M059J (cell line): ENCODE results near the gene HSF2BP. TPM values are rescaled to one million over a fixed set of nuclear protein-coding genes. Genes with fewer than 3 reads are reported as not detected.
"Not testable (repeated sequence)": the region's sequence is repeated elsewhere in the genome, so short reads cannot be mapped to it uniquely, and the experiment has no call there.

Experiments used
- DNase-seq: peaks from one replicate; pipeline ENCODE4 v3.0.0-alpha.2; 2012; ENCODE audit warnings: low read depth
- total RNA-seq: library from RNA; depleted of rRNA; stranded (reverse); fragments of >200 nt; shearing (Covaris generic); gene quantifications from 2 replicates; pipeline ENCODE4 v1.2.3, GENCODE V29; 2014; rRNA removed

The HSF2BP gene
- 2.0 and 4.7 TPM in 2 replicates for total RNA-seq

GRCh38 chr21:43659136-43660000 is at the start of gene HSF2BP, which contains the start of gene RRP1B:
TSS of gene HSF2BP (minus strand) at chr21:43659488. CDS start at chr21:43658096, 1,392 bp downstream.
TSS of gene RRP1B (plus strand) at chr21:43659560. CDS start at chr21:43659665, 105 bp downstream.
- peak; percentile 83 for DNase-seq

GRCh38 chr21:43708745-43709381 is 49.6 kb upstream of the HSF2BP start:
- DNase-seq = no peak

- DNase-seq = no peak
Measured at GRCh38 chr21:43707462-43707861, 48.2 kb upstream of the HSF2BP start.

- peak; percentile 23 for DNase-seq
Measured at GRCh38 chr21:43703035-43703880, 44.0 kb upstream of the HSF2BP start.

GRCh38 chr21:43702785-43703034 is 43.4 kb upstream of the HSF2BP start:
- DNase-seq = peak; percentile 49

GRCh38 chr21:43701936-43702784 is 42.9 kb upstream of the HSF2BP start:
- DNase-seq = no peak

- DNase-seq = no peak
Measured at GRCh38 chr21:43699933-43700599, 40.8 kb upstream of the HSF2BP start.

GRCh38 chr21:43699492-43699777 is 40.1 kb upstream of the HSF2BP start:
- DNase-seq = not testable (repeated sequence)

- DNase-seq = no peak
Measured at GRCh38 chr21:43697758-43698643, 38.7 kb upstream of the HSF2BP start.

- DNase-seq = no peak
Measured at GRCh38 chr21:43696214-43696613, 36.9 kb upstream of the HSF2BP start.

GRCh38 chr21:43694437-43695079 is 35.3 kb upstream of the HSF2BP start:
- no peak for DNase-seq

GRCh38 chr21:43693981-43694380 is 34.7 kb upstream of the HSF2BP start:
- no peak for DNase-seq

- no peak for DNase-seq
Measured at GRCh38 chr21:43692949-43693348, 33.7 kb upstream of the HSF2BP start.

- no peak for DNase-seq
Measured at GRCh38 chr21:43691801-43692200, 32.5 kb upstream of the HSF2BP start.

GRCh38 chr21:43691086-43691795 is 32.0 kb upstream of the HSF2BP start:
- DNase-seq = no peak

- no peak for DNase-seq
Measured at GRCh38 chr21:43690346-43690745, 31.1 kb upstream of the HSF2BP start.

GRCh38 chr21:43689556-43690337 is 30.5 kb upstream of the HSF2BP start:
- no peak for DNase-seq

- no peak for DNase-seq
Measured at GRCh38 chr21:43688906-43689305, 29.6 kb upstream of the HSF2BP start.
